GM23338 (cell line): Measurements from ENCODE around the gene SAMHD1.

ENCODE experiments used
- CTCF ChIP-seq, 2 experiments: fragments of 200-600 bp in 1 of 2; sonication (generic) in 1 of 2; conservative IDR thresholded peaks; 2 replicates each; pipeline versions ENCODE4 v1.5.1 to v1.6.1; 2016 to 2017; ENCODE audit warnings: antibody characterized with exemption in 2 of 2, low read depth in 2 of 2, mild to moderate bottlenecking in 2 of 2, moderate library complexity in 1 of 2
- EZH2 ChIP-seq: fragments of 200-600 bp; sonication (generic); IDR thresholded peaks from one replicate; pipeline ENCODE4 v1.8.0; 2017; ENCODE audit warnings: antibody characterized with exemption, mild to moderate bottlenecking, low read depth; ENCODE audit not compliant: unreplicated experiment
- JUNB ChIP-seq: IDR thresholded peaks from one replicate; pipeline ENCODE4 v1.6.1; 2016; ENCODE audit warnings: antibody characterized with exemption; ENCODE audit not compliant: unreplicated experiment
- POLR2AphosphoS5 ChIP-seq: IDR thresholded peaks from 2 replicates; pipeline ENCODE4 v1.6.1; 2016; ENCODE audit warnings: antibody characterized with exemption, low read depth

GRCh38 chr20:36989797-36990196, 38.3 kb upstream of the SAMHD1 start:
- no peak for TF ChIP-seq CTCF (conservative IDR thresholded peaks at IDR 0.05; ENCODE audit: low read depth in 2 of 2)
- no peak for TF ChIP-seq POLR2AphosphoS5
- no peak for TF ChIP-seq EZH2
- TF ChIP-seq JUNB: no peak
